Kidney (tissue), 14 donors: ENCODE results near the gene CERS5. TPM values are rescaled to one million over a fixed set of nuclear protein-coding genes. Genes with fewer than 3 reads are reported as not detected.

Source experiments
- DNase-seq, 5 donors: peaks; one replicate each; pipeline ENCODE4 v3.0.0-alpha.2; 2013 to 2020
- FAIRE-seq: peaks from 2 replicates; lab custom pipeline; 2012; peaks lifted over from hg19 to GRCh38; lab: Jason Lieb, UNC
- H3K27ac ChIP-seq, 2 donors: one replicate each; pipeline ENCODE4 v1.7.0; 2013; ENCODE audit warnings: low read depth in 2 of 2, low read length in 2 of 2, inconsistent platforms in 1 of 2
- H3K27me3 ChIP-seq: one replicate; pipeline ENCODE4 v1.7.1; 2013; ENCODE audit warnings: low read length, inconsistent platforms; ENCODE audit not compliant: control insufficient read depth, insufficient read depth
- H3K36me3 ChIP-seq, 3 donors: one replicate each; pipeline versions ENCODE4 v1.7.0 to v1.7.1; 2013; ENCODE audit warnings: low read length in 3 of 3, control low read depth in 1 of 3, inconsistent platforms in 1 of 3; ENCODE audit not compliant: insufficient read depth in 3 of 3, control insufficient read depth in 2 of 3
- H3K4me1 ChIP-seq, 3 donors: one replicate each; pipeline versions ENCODE4 v1.7.0 to v1.7.1; 2013; ENCODE audit warnings: low read length in 3 of 3, inconsistent platforms in 1 of 3, low read depth in 1 of 3; ENCODE audit not compliant: control insufficient read depth in 2 of 3, insufficient read depth in 2 of 3
- H3K4me3 ChIP-seq, 3 donors: one replicate each; pipeline versions ENCODE4 v1.7.0 to v1.8.1; 2013; ENCODE audit warnings: low read length in 3 of 3, control low read depth in 1 of 3, inconsistent platforms in 1 of 3
- H3K9ac ChIP-seq, 3 donors: one replicate each; pipeline versions ENCODE4 v1.7.0 to v1.7.1; 2013; ENCODE audit warnings: low read length in 3 of 3, control low read depth in 1 of 3, inconsistent platforms in 1 of 3
- H3K9me3 ChIP-seq, 3 donors: one replicate each; pipeline versions ENCODE4 v1.7.0 to v1.7.1; 2013; ENCODE audit warnings: low read length in 3 of 3, control low read depth in 1 of 3, inconsistent platforms in 1 of 3; ENCODE audit not compliant: control insufficient read depth in 2 of 3, insufficient read depth in 1 of 3
- intact Hi-C: fragments of 100-400 bp; cut with DNase I; formaldehyde crosslinking; loops from one replicate; pipeline ENCODE4 v1.11.1; 2022
- polyA plus RNA-seq: library from polyadenylated mRNA; stranded (reverse); fragments of 350-450 nt; fragmentation: Illumina TruSeq; extraction: RNeasy Lipid Tissue Mini Kit (QIAGEN cat#74804); gene quantifications from one replicate; pipeline ENCODE4 v1.2.3, GENCODE V29; 2014; ENCODE audit warnings: low read depth, low replicate concordance; ENCODE audit not compliant: insufficient read depth
- total RNA-seq: library from RNA; stranded (reverse); fragmentation: NEBNext Ultra II Directional; extraction: Animal tissue kit (Norgen Biotek cat#: 25700); gene quantifications from one replicate; pipeline ENCODE4 v1.2.1, GENCODE V29; 2021
- TF ChIP-seq, protein P1 (sequence below): IDR thresholded peaks from 3 replicates; pipeline ENCODE4 v1.5.1; 2012; ENCODE audit warnings: mild to moderate bottlenecking, moderate library complexity, borderline replicate concordance; ENCODE audit not compliant: insufficient read depth; ENCODE audit errors: extremely low read depth
- donor health status: control.
- donor health status: control.
- donor health status: control.
- donor health status: control.
- donor health status: control.
- donor health status: DM: yes; HTN: yes; CAD: no.
- donor health status: Normal renal cell carcinoma (clear cell type).

Gene CERS5
- total and polyA plus RNA-seq, 2 donors from 2014 or later: 40.2 to 52.1 TPM

DNA sequence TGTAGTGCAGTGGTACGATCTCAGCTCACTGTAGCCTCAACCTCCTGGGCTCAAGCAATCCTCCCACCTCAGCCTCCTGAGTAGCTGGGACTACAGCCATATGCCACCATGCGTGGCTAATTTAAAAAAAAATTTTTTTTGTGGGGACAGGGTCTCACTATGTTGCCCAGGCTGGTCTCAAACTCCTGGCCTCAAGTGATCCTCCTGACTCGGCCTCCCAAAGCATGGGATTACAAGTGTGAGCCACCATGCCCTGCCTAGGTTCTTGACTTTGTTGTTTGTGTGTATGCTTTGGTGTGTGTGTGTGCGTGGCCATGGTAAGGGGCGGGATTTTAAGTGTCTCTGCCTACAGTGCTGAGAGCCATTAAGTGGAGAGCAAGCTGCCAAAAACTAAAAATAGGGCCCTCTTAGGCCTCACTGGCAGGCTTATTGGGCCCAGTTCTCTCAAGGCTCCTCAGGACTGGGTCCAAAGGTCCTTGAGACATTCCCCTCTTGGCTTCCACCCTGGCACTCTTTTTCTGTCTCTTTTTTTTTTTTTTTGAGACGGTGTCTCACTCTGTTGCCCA is 50.0 kb downstream of the CERS5 start:
- Histone ChIP-seq H3K36me3 (peaks cover 6 to 23% (median 9%) of the 10 kb centered on the region in 3 donors), H3K27me3 (no peaks in the 10 kb centered on the region), H3K4me3 (no peak overlapping the region), H3K9ac (no peak overlapping the region), H3K9me3 (no peaks in the 10 kb centered on the region), H3K27ac (no peak overlapping the region), H3K4me1 (peaks cover 0 to 15% (median 4%) of the 10 kb centered on the region in 3 donors)
- intact Hi-C loops: no loop called here
- TF ChIP-seq, protein P1, sequence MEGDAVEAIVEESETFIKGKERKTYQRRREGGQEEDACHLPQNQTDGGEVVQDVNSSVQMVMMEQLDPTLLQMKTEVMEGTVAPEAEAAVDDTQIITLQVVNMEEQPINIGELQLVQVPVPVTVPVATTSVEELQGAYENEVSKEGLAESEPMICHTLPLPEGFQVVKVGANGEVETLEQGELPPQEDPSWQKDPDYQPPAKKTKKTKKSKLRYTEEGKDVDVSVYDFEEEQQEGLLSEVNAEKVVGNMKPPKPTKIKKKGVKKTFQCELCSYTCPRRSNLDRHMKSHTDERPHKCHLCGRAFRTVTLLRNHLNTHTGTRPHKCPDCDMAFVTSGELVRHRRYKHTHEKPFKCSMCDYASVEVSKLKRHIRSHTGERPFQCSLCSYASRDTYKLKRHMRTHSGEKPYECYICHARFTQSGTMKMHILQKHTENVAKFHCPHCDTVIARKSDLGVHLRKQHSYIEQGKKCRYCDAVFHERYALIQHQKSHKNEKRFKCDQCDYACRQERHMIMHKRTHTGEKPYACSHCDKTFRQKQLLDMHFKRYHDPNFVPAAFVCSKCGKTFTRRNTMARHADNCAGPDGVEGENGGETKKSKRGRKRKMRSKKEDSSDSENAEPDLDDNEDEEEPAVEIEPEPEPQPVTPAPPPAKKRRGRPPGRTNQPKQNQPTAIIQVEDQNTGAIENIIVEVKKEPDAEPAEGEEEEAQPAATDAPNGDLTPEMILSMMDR: no peak
- FAIRE-seq: no peak
- no peak for DNase-seq

DNA sequence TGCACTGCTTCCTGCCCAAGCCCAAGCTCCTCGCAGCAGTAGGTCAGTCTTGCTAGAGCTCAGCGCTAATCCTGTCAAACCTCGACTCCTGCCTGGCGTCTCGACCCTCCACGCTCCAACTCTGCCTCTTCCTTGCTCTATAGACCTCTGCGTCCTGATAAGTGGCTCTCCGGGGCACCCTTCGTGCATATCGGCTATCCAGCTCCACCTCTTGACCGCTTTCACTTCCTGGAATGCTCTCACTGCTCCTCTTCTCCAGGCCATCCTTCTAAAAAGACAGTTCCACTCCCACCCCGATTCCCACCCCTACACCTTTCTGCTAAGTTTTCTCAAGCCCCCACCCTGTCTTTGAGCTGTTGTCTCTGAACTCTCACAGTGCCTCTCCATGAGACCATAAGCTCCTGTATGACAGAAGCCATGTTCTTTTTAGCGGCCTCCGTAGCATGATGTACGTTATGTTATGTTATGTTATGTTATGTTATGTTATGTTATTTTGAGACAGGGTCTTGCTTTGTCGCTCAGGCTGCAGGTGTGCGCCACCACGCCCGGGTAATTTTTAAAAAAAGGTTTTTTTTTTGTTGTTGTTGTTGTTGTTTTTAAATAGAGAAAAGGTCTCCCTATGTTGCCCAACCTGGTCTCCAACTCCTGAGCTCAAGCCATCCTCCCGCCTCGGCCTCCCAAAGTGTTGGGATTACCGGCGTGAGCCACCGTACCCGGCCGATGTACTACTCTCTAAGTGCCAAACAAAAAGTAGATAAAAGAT is 54.5 kb downstream of the CERS5 start:
- peaks cover 0 to 3% (median 1%) of the 10 kb centered on the region in 3 donors for H3K36me3 ChIP-seq

DNA sequence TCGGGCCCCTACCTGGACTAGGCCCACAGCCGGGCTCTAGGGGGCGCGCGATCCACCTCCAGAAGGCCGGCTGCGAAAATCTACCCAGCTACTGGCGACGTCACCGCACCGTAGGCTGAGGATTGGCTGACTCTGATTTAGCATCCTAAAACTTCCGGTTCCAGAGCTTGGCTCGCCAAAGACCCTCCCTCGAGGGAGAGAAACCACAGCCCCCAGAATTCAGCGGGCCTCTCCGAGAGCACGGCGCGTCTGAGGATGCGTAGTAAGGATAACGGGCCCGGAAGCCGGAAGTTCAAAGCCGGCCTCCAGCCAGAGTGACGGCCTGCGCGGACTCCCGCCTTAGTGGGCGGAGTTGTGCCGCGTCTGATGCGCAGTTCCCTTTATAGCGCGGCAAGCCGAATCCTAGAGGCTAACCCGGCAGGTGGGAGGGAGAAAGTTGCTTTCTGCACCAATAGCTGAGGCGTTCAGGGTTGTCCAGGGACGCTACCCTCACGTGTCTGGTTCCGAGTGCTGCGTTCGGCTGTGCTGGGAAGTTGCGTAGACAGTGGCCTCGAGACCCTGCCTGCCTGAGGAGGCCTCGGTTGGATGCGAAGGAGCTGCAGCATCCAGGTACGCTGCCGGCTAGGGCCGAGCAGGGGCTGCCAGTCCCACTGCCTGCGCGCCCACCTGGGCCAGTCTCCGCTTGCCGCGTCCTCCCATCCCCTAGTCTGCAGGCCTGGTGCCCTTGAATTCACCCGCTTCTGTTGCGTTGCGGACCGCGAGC is 55.3 kb downstream of the CERS5 start, which contains the start of gene COX14:
COX14 (plus strand) TSS at position 544 of the 763 bp plus-strand sequence. CDS start 7,808 bp downstream, outside the sequence.
- Histone ChIP-seq H3K9me3 (no peaks in the 10 kb centered on the region), H3K36me3 (peaks cover 0 to 6% (median 3%) of the 10 kb centered on the region in 3 donors), H3K27ac (peak within 1 kb of the TSS; percentile 98 to 99), H3K4me3 (peak within 1 kb of the TSS; percentile 95 to 100 (median 99)), H3K27me3 (no peaks in the 10 kb centered on the region), H3K9ac (peak within 1 kb of the TSS; percentile 94 to 99 (median 99)), H3K4me1 (peaks cover 0 to 41% (median 21%) of the 10 kb centered on the region in 3 donors)
- intact Hi-C loops: no loop called here
- peak; percentile 98 for FAIRE-seq
- DNase-seq: peak; percentile 100
- TF ChIP-seq, protein P1: peak; percentile 74

More for the DNA sequence above, 54.5 kb downstream of the CERS5 start:
- TF ChIP-seq, protein P1: no peak
- FAIRE-seq (no peak), DNase-seq (peak in 1 of 5 donors; percentile 62)
- Histone ChIP-seq H3K9ac (peak overlapping the region; percentile 94 to 99 (median 99)), H3K4me1 (peaks cover 0 to 39% (median 25%) of the 10 kb centered on the region in 3 donors), H3K27me3 (no peaks in the 10 kb centered on the region), H3K4me3 (peak overlapping the region; percentile 95 to 100 (median 99)), H3K9me3 (no peaks in the 10 kb centered on the region), H3K27ac (peak overlapping the region; percentile 98 to 99)
- intact Hi-C loops: no loop called here
